GM18505 (cell line): ENCODE data around the gene HTT.
"Not testable (repeated sequence)": the region's sequence is repeated elsewhere in the genome, so short reads cannot be mapped to it uniquely, and the experiment has no call there.

Experiments used
- ATAC-seq: cut with Tn5 transposase; IDR thresholded peaks from one replicate; pipeline ENCODE4 v1.9.1; 2021; ENCODE audit not compliant: unreplicated experiment
- POLR2A ChIP-seq: IDR thresholded peaks from 4 replicates; pipeline ENCODE4 v1.6.1; 2011; ENCODE audit warnings: borderline replicate concordance; ENCODE audit not compliant: insufficient read depth, insufficient read length; ENCODE audit errors: extremely low read depth

The HTT gene

GRCh38 chr4:3128976-3129375, 54.5 kb downstream of the HTT start:
- no peak for TF ChIP-seq POLR2A
- ATAC-seq, result no peak

DNA sequence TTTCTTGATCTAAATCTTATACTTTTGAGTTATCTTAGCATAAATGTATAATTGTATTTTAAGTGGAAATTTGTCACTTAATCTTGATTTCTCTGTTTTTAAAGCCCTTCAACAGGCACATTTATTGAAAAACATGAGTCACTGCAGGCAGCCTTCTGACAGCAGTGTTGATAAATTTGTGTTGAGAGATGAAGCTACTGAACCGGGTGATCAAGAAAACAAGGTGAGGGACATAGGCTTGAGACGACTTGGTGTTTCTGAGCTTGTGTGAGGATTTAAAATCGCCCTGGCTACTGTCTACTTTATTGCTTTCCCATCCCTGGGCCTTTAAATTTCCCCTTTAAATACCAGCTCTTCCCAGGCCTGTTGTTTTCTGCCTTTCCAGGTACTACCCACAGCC, 55.7 kb downstream of the HTT start:
- no peak for TF ChIP-seq POLR2A
- ATAC-seq, result no peak

DNA sequence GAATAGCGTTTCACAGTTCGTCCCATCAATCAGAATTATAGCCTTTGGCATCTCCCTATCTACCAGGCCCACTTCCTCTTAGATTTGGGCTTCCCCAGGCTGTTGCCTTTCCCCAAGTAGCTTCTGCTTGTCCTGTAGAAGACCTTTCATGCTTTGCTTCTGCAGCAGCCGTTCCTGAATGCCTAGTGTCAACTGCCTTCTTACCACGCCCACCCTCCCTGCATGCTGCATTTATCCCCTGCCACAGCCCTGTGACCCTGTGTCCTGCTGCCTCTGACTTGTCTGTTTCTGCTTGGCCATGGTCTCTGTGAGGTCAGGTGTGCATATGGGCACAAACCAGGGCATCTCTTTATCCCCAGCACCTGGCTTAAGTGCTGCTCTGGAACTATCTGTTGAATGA, 56.3 kb downstream of the HTT start:
- TF ChIP-seq POLR2A, result no peak
- no peak for ATAC-seq

GRCh38 chr4:3134201-3134600, 59.7 kb downstream of the HTT start:
- no peak for ATAC-seq
- TF ChIP-seq POLR2A, result no peak

DNA sequence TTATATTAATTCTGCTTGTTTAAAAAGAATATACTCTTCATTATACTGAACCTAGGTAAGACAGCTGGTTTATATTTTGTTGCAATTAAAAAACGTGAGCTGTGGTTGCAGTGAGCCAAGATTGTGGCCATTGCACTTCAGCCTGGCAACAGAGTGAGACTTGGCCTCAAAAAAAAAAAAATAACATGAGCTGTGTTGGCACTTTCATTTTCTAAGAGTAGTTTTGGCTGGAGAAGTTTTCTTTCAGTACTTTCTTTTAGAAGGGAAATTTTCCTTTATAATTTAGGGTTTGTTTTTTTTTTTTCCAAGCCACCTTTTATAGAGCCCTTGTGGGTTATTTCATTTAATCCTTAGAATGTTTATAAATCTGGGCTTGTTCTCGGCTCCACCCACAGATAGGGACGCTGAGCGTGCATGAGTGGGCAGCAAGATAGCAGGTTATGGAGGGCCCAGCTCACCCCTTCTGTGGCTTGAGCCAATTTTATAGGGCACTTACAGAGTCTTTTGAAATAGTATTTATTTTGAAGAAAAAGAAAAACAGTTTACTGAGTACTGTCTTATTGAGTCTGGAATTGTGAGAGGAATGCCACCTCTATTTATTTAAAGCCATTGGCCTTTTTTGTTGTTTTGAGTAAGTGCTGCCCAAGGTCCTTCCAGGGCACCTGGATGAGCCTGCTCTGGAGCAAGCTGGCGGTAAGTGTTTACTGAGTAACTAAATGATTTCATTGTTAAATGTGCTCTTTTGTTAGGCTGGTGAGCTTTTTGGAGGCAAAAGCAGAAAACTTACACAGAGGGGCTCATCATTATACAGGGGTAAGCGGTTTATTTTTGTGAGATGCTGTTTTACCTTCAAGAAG, 60.9 kb downstream of the HTT start:
- no peak for TF ChIP-seq POLR2A
- ATAC-seq, result no peak

GRCh38 chr4:3136454-3136853, 62.0 kb downstream of the HTT start:
- ATAC-seq, result no peak
- no peak for TF ChIP-seq POLR2A

- no peak for TF ChIP-seq POLR2A
- ATAC-seq, result no peak
Observed at GRCh38 chr4:3137908-3138307, 63.4 kb downstream of the HTT start.

DNA sequence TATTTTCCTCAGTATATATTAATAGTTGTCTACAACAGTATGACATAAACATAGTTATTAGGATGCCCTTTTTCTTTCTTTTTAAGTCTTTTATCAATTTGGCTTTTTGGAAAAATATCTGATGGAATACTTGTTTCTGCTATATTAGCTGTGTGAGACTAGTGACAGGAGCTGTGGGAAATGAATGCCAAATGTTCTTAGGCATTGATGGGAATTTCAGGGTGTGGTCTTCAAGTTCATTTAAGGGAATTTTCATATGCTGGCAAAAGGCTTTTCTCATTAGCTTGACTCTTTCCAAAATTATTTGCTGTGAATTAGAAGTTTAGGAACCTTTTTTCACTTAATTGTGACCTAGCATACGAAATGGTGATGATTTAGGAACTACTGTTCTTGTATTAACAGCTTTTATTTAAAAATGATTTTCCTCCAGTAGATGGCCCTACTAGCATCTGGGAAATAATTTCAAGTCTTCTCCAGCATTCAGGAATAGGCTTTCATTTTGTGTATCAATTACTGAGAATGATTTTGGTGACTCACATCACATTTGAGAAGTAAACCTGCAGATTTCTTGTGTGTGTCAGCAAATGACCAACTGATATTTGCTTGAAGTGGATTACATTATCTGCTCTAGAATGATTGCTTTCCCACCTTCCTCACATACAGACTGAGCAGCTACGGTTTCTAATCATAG, 70.9 kb downstream of the HTT start:
- TF ChIP-seq POLR2A, result no peak
- ATAC-seq, result no peak

- no peak for ATAC-seq
- TF ChIP-seq POLR2A, result no peak
Observed at GRCh38 chr4:3148926-3149325, 74.4 kb downstream of the HTT start.

- not testable (repeated sequence) for ATAC-seq
Observed at GRCh38 chr4:3151238-3151637, 76.8 kb downstream of the HTT start.

- TF ChIP-seq POLR2A, result no peak
Observed at GRCh38 chr4:3157366-3157765, 82.9 kb downstream of the HTT start.

DNA sequence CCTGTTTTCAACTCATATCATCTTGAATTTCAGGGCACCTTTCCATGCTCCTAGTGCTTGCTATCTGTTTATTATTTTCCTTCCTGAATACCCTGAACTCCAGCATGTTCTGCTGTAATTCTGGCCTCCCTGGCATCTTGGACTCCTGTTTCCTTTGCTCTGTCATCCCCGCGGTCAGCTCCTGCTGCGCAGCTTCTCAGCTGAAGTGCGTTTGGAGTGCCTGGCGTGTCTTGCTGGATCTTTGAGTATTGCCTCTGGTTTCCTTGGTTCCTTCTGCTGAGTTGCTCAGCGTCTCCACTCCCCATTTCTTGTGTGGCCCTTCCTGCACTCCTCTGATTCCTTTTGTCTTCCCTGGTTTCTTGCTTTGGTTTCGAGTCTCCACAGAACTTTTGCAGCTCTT, 84.4 kb downstream of the HTT start:
- no peak for TF ChIP-seq POLR2A
- ATAC-seq, result no peak

More at GRCh38 chr4:3157366-3157765, 82.9 kb downstream of the HTT start:
- no peak for ATAC-seq

DNA sequence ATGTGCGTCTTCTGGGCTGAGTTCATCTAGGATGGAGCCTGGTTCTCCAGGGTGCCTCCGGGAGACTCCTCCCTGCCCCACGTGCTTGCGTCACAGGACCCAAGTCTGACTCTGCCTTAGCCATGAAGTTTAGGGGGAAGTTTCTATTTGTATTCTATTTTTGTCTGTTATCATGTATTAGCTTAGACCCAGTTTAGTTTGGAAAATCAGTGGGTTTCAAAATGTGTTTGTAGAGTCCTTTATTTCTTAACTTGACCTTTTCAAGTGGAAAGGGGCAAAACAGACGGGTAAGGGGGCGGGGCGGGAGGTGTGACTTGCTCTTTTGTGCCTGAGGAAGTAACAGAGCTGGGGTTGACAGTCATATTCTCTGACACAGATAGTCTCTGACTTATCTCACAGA, 86.0 kb downstream of the HTT start:
- ATAC-seq, result no peak
- TF ChIP-seq POLR2A, result no peak

DNA sequence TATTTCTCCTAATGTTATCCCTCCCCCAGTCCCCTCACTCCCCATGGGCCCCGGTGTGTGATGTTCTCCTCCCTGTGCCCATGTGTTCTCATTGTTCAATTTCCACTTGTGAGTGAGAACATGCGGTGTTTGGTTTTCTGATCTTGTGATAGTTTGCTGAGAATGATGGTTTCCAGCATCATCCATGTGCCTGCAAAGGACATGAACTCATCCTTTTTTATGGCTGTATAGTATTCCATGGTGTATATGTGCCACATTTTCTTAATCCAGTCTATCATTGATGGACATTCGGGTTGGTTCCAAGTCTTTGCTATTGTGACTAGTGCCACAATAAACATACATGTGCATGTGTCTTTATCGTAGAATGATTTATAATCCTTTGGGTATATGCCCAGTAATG, 86.6 kb downstream of the HTT start:
- not testable (repeated sequence) for ATAC-seq

- ATAC-seq, result not testable (repeated sequence)
Observed at GRCh38 chr4:3166434-3166833, 92.0 kb downstream of the HTT start.
